CD14-positive monocyte (primary cell): ENCODE measurements around the gene PRDM11. TPM values are rescaled to one million over a fixed set of nuclear protein-coding genes. Genes with fewer than 3 reads are reported as not detected.

ENCODE experiments used
- DNase-seq, 3 donors: peaks; one replicate each; pipeline ENCODE4 v3.0.0-alpha.2; 2011 to 2022
- H2AFZ ChIP-seq: 2 replicates; pipeline ENCODE4 v1.6.0; 2012; ENCODE audit warnings: mild to moderate bottlenecking, low read depth, low read length, inconsistent platforms; ENCODE audit not compliant: insufficient read depth, poor library complexity, severe bottlenecking
- H3K27ac ChIP-seq, 2 donors: 1 replicate in 1 of 2; 2 replicates in 1 of 2; pipeline ENCODE4 v1.5.1; 2012 to 2013; ENCODE audit warnings: low read length in 2 of 2, control low read depth in 1 of 2, inconsistent platforms in 1 of 2, low read depth in 1 of 2, mild to moderate bottlenecking in 1 of 2
- H3K27me3 ChIP-seq, 2 donors: one replicate each; pipeline versions ENCODE4 v1.6.0 to v1.6.1; 2011 to 2013; ENCODE audit warnings: low read length in 2 of 2; ENCODE audit not compliant: control insufficient read depth in 2 of 2, insufficient read depth in 2 of 2
- H3K36me3 ChIP-seq, 2 donors: replicated peaks in 1 of 2; 1 replicate in 1 of 2; 2 replicates in 1 of 2; pipeline versions ENCODE4 v1.5.1 to v1.6.1; 2012 to 2013; ENCODE audit warnings: low read length in 2 of 2, control low read depth in 1 of 2, inconsistent platforms in 1 of 2, mild to moderate bottlenecking in 1 of 2; ENCODE audit not compliant: insufficient read depth in 2 of 2, control insufficient read depth in 1 of 2
- H3K4me1 ChIP-seq, 2 donors: 1 replicate in 1 of 2; 2 replicates in 1 of 2; pipeline versions ENCODE4 v1.5.1 to v1.6.1; 2012 to 2013; ENCODE audit warnings: low read length in 2 of 2, control low read depth in 1 of 2, inconsistent platforms in 1 of 2, mild to moderate bottlenecking in 1 of 2, moderate library complexity in 1 of 2; ENCODE audit not compliant: insufficient read depth in 2 of 2, control insufficient read depth in 1 of 2
- H3K4me2 ChIP-seq: replicated peaks from 2 replicates; pipeline ENCODE3; 2012; ENCODE audit warnings: low read length, moderate library complexity, mild to moderate bottlenecking; ENCODE audit not compliant: poor library complexity, severe bottlenecking; ENCODE audit errors: extremely low read depth
- H3K4me3 ChIP-seq, 3 experiments: fragments of 200-600 bp in 1 of 3; sonication (generic) in 1 of 3; replicated peaks in 1 of 3; 1 replicate in 2 of 3; 2 replicates in 1 of 3; pipeline ENCODE4 v1.5.1; 2011 to 2013; ENCODE audit warnings: low read length in 3 of 3, mild to moderate bottlenecking in 3 of 3, control low read depth in 2 of 3, low read depth in 2 of 3, inconsistent platforms in 1 of 3, moderate library complexity in 1 of 3
- H3K79me2 ChIP-seq: 2 replicates; pipeline ENCODE4 v1.6.0; 2012; ENCODE audit warnings: mild to moderate bottlenecking, control low read depth, inconsistent platforms, low read length, moderate library complexity; ENCODE audit not compliant: insufficient read depth
- H3K9ac ChIP-seq: 2 replicates; pipeline ENCODE4 v1.6.0; 2017; ENCODE audit warnings: low read length, mild to moderate bottlenecking; ENCODE audit not compliant: insufficient read depth, poor library complexity, severe bottlenecking
- H3K9me3 ChIP-seq, 2 donors: replicated peaks in 1 of 2; 1 replicate in 1 of 2; 2 replicates in 1 of 2; pipeline versions ENCODE4 v1.5.1 to v1.6.1; 2012 to 2013; ENCODE audit warnings: low read length in 2 of 2, control low read depth in 1 of 2; ENCODE audit not compliant: control insufficient read depth in 1 of 2, insufficient read depth in 1 of 2
- H4K20me1 ChIP-seq: 2 replicates; pipeline ENCODE4 v1.6.0; 2012; ENCODE audit warnings: mild to moderate bottlenecking, low read length, control low read depth, moderate library complexity; ENCODE audit not compliant: insufficient read depth
- H3K27ac Mint-ChIP-seq, 7 donors: one replicate each; pipeline ENCODE4 v1.8.0; 2020; ENCODE audit warnings: mild to moderate bottlenecking in 7 of 7, mixed read lengths in 7 of 7, moderate library complexity in 6 of 7, inconsistent platforms in 2 of 7
- H3K27me3 Mint-ChIP-seq, 3 donors: one replicate each; pipeline ENCODE4 v1.8.0; 2021 to 2022; ENCODE audit warnings: low read depth in 3 of 3, mild to moderate bottlenecking in 3 of 3, mixed read lengths in 3 of 3, moderate library complexity in 3 of 3, inconsistent platforms in 1 of 3
- H3K36me3 Mint-ChIP-seq, 2 donors: one replicate each; pipeline ENCODE4 v1.8.0; 2020; ENCODE audit warnings: mixed read lengths in 2 of 2, inconsistent platforms in 1 of 2, mild to moderate bottlenecking in 1 of 2
- H3K4me1 Mint-ChIP-seq: one replicate; pipeline ENCODE4 v1.8.0; 2020; ENCODE audit warnings: mild to moderate bottlenecking, mixed read lengths
- H3K4me3 Mint-ChIP-seq, 2 donors: one replicate each; pipeline ENCODE4 v1.8.0; 2020; ENCODE audit warnings: mild to moderate bottlenecking in 2 of 2, mixed read lengths in 2 of 2, moderate library complexity in 1 of 2
- H3K9me3 Mint-ChIP-seq, 7 donors: one replicate each; pipeline ENCODE4 v1.8.0; 2020 to 2022; ENCODE audit warnings: mixed read lengths in 7 of 7, mild to moderate bottlenecking in 6 of 7, moderate library complexity in 6 of 7, inconsistent platforms in 2 of 7
- CTCF ChIP-seq: fragments of 200-600 bp; IDR thresholded peaks from one replicate; pipeline ENCODE4 v1.8.0; 2022; ENCODE audit warnings: antibody characterized with exemption, mild to moderate bottlenecking
- WGBS: methylation state at CpG from one replicate; pipeline ENCODE4 v1.1.5; 2013; ENCODE audit warnings: missing lambda C conversion rate; ENCODE audit not compliant: insufficient coverage; 5-methylcytosine and 5-hydroxymethylcytosine counted together
- intact Hi-C, 2 donors: fragments of 100-400 bp; cut with micrococcal nuclease; formaldehyde crosslinking; loops; one replicate each; pipeline versions ENCODE4 v1.15.0 to v1.15.1; 2023
- polyA plus RNA-seq, 3 donors: library from polyadenylated mRNA; depleted of rRNA in 1 of 3; unstranded in 2 of 3; stranded (reverse) in 1 of 3; fragments of 300-500 nt in 2 of 3; fragments of >200 nt in 1 of 3; fragmentation: Illumina TruSeq in 2 of 3; gene quantifications; 1 replicate in 2 of 3; 2 replicates in 1 of 3; pipeline ENCODE4 v1.2.3, GENCODE V29; 2012 to 2021

PRDM11 gene
- polyA plus RNA-seq, 3 donors, result 0.48 to 1.8 TPM; not detected in 1

- Histone ChIP-seq H3K27me3 (peaks cover 10 to 15% of the 10 kb centered on the region in 2 donors), H3K27ac (no peak overlapping the region), H3K36me3 (no peaks in the 10 kb centered on the region), H4K20me1 (no peaks in the 10 kb centered on the region), H3K4me2 (no peak overlapping the region), H3K79me2 (peaks cover 7% of the 10 kb centered on the region), H3K9me3 (peaks cover 0 to 4% of the 10 kb centered on the region in 2 donors), H3K4me1 (peaks cover 19% of the 10 kb centered on the region in 2 donors), H2AFZ (no peak overlapping the region), H3K4me3 (no peak overlapping the region), H3K9ac (no peak overlapping the region)
- H3K27me3 Mint-ChIP-seq, result peaks cover 15 to 27% (median 18%) of the 10 kb centered on the region in 3 donors
- TF ChIP-seq CTCF, result no peak
- peaks cover 0 to 2% of the 10 kb centered on the region in 2 donors for H3K36me3 Mint-ChIP-seq
- 88% methylated on average over 4 of the region's 8 CpGs for WGBS
- H3K9me3 Mint-ChIP-seq, result peaks cover 0 to 8% (median 0%) of the 10 kb centered on the region in 7 donors
- H3K4me1 Mint-ChIP-seq, result peaks cover 30% of the 10 kb centered on the region
- no peak for DNase-seq
- H3K27ac Mint-ChIP-seq, result no peak overlapping the region
- peak overlapping the region in 1 of 2 donors; percentile 33 for H3K4me3 Mint-ChIP-seq
- intact Hi-C loops, result no loop called here
These were observed 3.1 kb downstream of the PRDM11 start for GRCh38 chr11:45149483-45150056.

GRCh38 chr11:45150301-45150700 lies 3.9 kb downstream of the PRDM11 start:
- H3K9me3 ChIP-seq, result peaks cover 0 to 4% of the 10 kb centered on the region in 2 donors
- H2AFZ ChIP-seq, result no peak overlapping the region
- H4K20me1 ChIP-seq, result no peaks in the 10 kb centered on the region
- H3K4me1 Mint-ChIP-seq, result peaks cover 26% of the 10 kb centered on the region
- peak overlapping the region in 1 of 7 donors; percentile 12 for H3K27ac Mint-ChIP-seq
- H3K9me3 Mint-ChIP-seq, result peaks cover 0 to 7% (median 0%) of the 10 kb centered on the region in 7 donors
- H3K4me1 ChIP-seq, result peaks cover 17 to 19% of the 10 kb centered on the region in 2 donors
- peaks cover 11 to 21% (median 13%) of the 10 kb centered on the region in 3 donors for H3K27me3 Mint-ChIP-seq
- peaks cover 7% of the 10 kb centered on the region for H3K79me2 ChIP-seq
- no peak overlapping the region for H3K27ac ChIP-seq
- no peak overlapping the region for H3K4me3 Mint-ChIP-seq
- no peak for DNase-seq
- no peak for TF ChIP-seq CTCF
- H3K4me2 ChIP-seq, result no peak overlapping the region
- peaks cover 5 to 7% of the 10 kb centered on the region in 2 donors for H3K27me3 ChIP-seq
- no peak overlapping the region for H3K4me3 ChIP-seq
- intact Hi-C loops, result no loop called here
- no peaks in the 10 kb centered on the region for H3K36me3 ChIP-seq
- 100% methylated on average over 2 of the region's 2 CpGs for WGBS
- H3K36me3 Mint-ChIP-seq, result peaks cover 0 to 2% of the 10 kb centered on the region in 2 donors
- no peak overlapping the region for H3K9ac ChIP-seq
